AG20443 (cell line): ENCODE measurements around the gene TREML2.

Experiments
- DNase-seq: peaks from one replicate; pipeline ENCODE4 v3.0.0; 2012; ENCODE audit warnings: low spot score, mixed read lengths

Gene TREML2

GRCh38 chr6:41177287-41177686 is 23.7 kb downstream of the TREML2 start:
- DNase-seq = no peak

- DNase-seq = no peak
These were observed 24.8 kb downstream of the TREML2 start for GRCh38 chr6:41176189-41176588.

GRCh38 chr6:41175084-41175483 is 25.9 kb downstream of the TREML2 start:
- no peak for DNase-seq

DNA sequence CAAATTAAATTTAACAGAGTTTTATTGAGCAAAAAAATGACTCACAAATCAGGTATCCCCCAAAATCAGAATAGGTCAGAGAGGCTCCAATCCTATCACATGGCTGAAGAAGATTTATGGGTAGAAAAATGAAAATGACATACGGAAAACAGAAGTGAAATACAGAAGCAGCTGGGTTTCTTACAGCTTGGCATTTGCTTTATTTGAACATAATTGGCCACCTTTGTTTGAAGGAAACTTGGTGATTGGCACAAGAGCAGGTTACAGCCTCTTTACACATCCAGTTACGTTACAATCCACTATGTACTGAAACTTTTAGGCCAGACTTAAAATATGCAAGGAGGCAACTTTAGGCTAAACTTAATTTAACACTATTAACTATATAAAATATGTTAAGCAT is 26.3 kb downstream of the TREML2 start:
- no peak for DNase-seq

DNA sequence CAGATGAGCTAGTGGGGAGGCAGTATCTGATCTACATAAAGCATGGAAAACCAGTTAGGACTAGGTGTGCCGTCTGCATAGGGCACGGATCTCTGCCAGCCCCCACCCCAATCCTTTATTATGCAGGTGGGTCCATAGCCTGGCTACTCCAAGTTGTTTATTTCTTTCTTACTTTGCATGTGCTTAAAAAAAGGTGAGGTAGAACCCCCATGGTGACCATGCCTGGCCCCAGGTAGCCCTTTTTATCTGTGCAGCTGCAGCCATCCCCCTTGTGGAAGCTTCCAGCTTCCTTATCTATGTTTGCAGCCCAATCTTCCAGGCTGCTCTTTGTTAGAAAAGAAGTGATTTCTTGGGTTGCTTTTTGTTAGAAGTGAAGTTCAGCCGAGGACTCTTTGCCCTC is 29.0 kb downstream of the TREML2 start:
- no peak for DNase-seq

DNA sequence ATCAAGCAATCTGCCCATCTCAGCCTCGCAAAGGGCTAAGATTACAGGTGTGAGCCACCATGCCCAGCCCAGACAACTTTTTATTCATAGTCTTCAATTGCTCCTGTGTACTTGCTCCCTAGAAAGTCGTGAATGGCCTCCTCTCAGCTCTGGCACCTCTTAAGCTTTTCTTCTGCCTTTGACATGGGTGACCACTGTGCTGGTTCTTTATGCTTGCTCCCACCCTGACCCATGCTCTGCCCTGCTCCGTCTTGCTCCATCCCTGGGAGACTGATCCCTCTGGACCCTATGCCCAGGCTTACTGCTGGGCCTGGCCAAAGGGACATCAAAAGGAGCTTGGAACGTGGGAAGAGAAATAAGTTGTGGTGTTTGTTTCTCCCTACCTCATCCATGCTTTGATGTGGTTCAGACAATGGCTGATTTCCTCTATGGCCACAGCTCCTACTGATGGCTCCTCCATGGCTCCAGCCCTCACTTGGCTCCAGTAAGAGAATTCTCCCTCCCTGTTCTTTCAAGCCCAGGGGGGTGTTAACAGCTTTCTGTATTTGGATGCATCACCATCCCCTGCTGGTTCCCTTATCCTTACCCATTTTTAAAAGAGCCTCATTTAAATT is 30.3 kb downstream of the TREML2 start:
- no peak for DNase-seq

DNA sequence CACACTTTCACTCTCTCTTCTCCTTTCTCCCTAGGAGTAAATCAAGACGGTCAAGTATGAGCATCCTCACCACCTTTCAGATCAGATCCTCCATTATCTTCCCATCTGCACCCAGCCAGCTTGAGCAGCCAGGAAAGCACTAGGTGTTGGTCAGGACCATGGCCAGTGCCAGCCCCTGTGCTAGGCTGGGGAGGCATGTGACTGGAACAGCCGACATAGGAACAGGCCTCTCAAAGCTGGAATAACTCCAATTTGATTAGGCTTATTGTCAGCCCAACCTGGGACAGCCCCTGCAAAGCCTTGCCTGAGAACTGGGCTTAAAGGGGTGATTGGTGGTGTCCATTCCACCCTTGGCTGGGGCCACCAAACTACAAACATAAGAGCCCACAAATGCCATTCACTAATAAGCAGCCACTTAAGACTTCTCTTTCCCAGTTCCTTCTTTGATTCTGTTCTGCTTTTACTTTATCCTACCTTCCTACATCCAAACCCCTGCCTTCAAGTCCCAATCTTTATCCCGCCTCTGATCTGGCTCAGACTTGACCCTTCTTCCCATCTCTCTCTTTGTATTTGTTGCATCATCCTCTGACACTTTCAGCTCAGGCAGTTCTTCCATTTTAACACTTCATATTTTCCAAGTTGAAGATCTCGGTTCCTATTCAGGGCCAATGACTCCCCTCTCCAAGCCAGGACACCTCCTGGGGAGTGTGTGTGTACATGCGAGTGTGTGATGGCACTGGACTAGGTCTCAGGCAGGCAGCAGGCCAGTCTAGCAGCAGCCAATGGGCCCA is 33.6 kb downstream of the TREML2 start:
- DNase-seq = peak; percentile 34

DNA sequence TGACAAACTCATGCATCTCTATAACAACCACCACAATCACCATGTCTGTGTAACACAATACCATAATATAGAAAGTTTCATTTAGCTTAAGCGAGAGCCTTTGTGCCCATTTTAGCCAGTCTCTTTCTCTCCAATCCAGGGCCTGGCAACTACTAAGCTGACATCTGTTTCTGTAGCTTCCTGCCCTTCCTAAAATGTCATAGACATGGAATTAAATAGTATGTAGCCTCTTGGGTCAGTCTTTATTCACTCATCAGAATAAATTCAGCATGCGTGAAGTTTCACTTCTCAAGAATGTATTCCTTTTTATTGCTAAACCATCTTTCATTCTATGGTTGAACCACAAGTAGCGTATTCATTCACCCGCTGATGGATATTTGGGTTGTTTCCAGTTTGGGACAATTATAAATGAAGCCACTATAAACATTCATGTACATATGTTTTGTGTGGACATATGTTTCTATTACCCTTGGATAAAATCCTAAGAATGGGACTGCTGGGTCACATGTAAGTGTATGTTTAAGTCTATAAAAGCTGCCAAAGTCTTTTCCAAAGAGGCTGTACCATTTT is 36.3 kb downstream of the TREML2 start:
- DNase-seq = no peak

DNA sequence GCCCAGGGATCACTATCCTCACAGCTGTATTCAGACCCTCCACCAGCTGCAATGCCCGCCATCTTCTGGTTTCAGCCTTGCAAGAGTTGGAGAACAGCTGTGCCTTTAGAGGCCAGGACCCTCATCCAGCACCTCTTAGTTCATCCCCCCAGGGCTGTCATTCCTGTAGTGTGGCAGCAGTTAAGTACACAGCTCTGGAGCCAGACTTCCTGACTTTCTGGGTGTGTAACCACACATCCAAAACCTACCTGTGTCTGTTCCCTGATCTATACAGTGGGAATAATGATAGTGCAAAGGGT is 37.6 kb downstream of the TREML2 start:
- DNase-seq = no peak

DNA sequence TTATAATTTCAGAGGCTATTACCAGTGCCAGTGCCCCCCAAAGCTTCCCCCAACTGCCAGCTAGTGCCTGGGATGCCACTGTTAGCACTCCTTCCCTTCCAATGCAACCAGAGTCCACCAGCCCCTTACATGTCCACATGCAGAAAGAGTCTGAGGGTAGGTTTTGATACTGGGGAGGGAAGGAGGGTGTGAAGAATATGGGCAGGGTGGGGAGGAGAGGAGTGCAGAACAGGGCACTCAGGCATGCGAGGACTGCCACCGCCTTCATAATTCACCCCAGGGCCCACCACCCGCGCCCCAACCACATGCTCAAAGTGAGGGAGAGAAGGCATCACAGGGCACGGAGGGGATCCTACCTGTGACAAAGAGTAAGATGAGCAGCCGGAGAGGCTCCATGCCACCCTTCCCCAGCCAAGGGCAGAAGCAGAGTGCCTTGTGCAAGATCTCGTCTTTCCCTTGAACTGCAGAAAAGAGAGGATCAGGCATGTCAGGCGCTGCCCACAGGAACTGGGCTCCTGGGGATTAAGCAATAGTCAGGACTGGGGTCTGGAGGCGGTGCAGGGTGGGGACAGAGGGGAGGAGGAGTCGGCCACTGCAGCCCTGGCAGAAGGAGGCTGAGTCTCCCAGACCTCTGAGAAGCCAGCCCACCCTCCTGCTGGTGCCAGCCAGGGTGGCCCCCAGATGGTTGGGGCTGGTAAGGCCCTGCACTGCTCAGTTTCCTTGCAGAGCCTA is 38.1 kb downstream of the TREML2 start, which contains the start of gene TREM2:
Gene TREM2, minus strand, starts transcription at position 430 of the 732 bp plus-strand sequence. Its CDS starts 34 bp downstream, at position 396.
- DNase-seq = no peak

- DNase-seq = no peak
These were observed 38.9 kb downstream of the TREML2 start for GRCh38 chr6:41161851-41162552.

DNA sequence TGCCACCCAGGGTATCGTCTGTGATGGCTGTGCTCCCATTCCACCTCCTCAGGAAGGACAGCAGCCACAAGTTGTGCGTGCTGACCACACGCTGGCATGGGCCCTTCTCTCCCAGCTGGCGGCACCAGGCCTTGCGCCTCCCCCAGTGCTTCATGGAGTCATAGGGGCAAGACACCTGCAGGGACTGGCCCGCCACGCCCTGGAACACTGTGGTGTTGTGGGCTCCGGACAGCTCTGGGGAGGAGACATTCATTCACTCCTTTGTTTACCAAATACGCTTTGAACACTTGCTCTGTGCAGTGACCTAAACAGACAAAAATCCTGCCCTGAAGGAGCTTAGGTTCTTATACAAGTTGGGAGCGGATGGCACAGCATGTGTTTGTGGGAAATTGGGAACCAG is 39.6 kb downstream of the TREML2 start:
- DNase-seq = no peak

DNA sequence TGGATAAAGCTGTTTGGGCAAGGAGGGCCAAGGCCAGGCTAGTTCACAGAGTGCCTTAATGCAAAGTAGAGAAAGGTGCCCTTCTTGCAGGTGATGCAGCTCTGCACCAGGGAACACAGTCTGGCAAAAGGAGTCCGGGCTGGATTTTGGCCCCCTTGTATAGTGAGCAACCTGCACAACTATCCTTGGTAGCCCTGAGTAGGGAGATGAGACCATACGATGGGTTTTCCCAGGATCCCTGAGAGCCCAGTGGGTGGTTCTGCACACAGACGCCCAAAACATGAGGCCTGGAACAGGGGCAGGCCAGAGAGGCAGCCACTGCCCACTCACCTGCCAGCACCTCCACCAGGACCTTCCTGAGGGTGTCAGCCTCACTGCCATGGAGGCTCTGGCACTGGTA is 40.0 kb downstream of the TREML2 start:
- no peak for DNase-seq

GRCh38 chr6:41159415-41160082 is 41.4 kb downstream of the TREML2 start:
- DNase-seq = no peak

- no peak for DNase-seq
These were observed 43.6 kb downstream of the TREML2 start for GRCh38 chr6:41157323-41157722.

- DNase-seq = no peak
These were observed 44.2 kb downstream of the TREML2 start for GRCh38 chr6:41156771-41157170.

- no peak for DNase-seq
These were observed 44.9 kb downstream of the TREML2 start for GRCh38 chr6:41156001-41156400.

GRCh38 chr6:41155132-41155805 is 45.7 kb downstream of the TREML2 start:
- DNase-seq = no peak

GRCh38 chr6:41153992-41154625 is 46.8 kb downstream of the TREML2 start, which contains the start of gene TREML1:
Gene TREML1 (minus strand): TSS chr6:41154347. CDS start chr6:41154288, 59 bp downstream.
- no peak for DNase-seq

DNA sequence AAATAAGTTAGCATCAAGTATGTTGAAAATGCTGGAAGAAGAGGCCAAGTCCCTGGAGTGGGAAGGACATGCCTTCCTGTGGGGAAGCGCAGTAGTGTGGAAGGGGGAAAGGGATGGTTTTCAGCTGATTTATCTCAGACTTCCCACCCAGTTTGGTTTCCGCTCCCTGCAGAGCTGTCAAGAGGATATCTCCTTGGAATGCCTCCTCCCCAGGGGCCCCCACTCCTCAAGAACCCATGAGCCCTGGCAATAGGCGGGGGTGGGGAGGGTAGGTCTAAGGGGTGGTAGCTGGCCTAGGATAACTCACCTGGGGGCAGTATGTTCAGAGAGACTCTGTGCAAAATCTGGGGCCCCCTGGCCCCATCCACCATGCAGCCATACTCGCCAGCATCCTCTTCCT is 47.5 kb downstream of the TREML2 start:
- no peak for DNase-seq
